UCSD-AML1 (cell line): ENCODE measurements around the gene DMBT1.
"Not testable (repeated sequence)": the region's sequence is repeated elsewhere in the genome, so short reads cannot be mapped to it uniquely, and the experiment has no call there.

Experiments used
- DNase-seq: peaks from one replicate; lab custom pipeline; 2025; ENCODE audit not compliant: unreplicated experiment; lab: John Stamatoyannopoulos, UW

Gene DMBT1

DNA sequence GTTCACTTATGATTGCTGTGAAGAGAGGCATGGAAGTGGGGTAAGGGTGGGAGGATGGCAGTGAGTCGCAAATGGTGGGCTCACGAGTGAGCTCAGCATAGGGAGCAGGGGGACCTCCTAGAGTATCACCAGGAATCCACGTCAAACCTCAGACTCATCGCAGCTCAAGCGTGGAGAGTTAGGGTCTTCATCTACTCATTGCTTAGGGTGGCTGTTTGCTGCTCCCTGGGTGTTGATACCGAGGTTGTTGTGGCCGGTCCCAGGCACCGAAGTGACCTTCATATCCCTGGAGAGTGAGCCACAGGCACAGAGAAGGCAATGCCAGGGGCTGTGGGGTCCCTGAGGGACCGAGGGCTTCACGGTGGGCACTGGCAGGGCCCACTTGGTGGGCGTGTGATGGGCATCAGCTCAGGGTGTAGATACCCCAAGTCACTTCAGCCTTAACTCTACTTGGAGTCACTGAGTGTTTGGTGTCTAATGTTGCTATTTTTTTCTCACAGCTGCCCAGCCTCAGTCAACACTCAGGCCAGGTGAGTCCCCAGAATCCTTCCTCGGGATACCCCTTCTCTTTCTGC is 16.8 kb downstream of the DMBT1 start:
- DNase-seq, result no peak

GRCh38 chr10:122586070-122586469 is 25.5 kb downstream of the DMBT1 start:
- not testable (repeated sequence) for DNase-seq

DNA sequence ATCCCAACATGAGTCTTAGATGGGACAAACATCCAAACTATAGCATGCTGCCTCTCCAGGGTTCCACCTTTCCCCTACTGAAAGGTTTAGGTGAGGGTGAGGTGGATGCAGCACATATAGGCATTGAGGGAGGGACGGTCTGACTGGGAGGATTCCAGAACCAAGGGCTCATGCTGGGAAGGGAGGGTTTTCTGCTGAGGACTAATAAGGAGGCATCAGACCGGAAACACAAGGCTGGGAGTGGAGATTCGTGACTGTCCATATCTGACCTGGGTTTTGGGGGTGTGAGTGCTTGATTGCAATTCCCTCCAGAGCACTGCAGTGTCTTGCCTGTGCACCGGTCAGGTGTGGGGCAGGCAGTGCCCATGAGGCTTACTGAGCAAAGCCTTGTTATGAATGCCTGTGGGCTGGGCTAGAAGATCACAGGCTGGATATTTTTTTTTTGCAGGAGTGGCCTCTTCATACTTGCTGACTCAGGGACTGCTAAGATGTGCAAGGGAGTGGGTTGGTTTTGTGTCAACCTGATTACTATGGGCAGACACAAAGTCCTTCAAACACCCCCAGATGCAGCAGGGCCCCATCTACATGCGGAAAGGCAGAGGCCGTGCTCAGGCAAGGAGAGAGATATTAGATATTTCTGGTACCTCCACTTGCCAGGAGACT is 26.7 kb downstream of the DMBT1 start:
- DNase-seq, result no peak

GRCh38 chr10:122588381-122588780 is 27.8 kb downstream of the DMBT1 start:
- no peak for DNase-seq

GRCh38 chr10:122590153-122590552 is 29.6 kb downstream of the DMBT1 start:
- DNase-seq, result no peak

GRCh38 chr10:122591736-122592135 is 31.2 kb downstream of the DMBT1 start:
- no peak for DNase-seq

DNA sequence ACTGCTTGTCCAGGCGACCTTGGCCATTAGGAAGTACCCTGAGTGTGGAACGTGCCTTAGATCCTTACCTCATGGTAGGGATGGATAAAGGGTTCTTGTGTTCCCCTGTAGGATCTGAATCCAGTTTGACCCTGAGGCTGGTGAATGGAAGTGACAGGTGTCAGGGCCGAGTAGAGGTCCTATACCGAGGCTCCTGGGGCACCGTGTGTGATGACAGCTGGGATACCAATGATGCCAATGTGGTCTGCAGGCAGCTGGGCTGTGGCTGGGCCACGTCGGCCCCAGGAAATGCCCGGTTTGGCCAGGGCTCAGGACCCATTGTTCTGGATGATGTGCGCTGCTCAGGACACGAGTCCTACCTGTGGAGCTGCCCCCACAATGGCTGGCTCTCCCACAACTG is 31.6 kb downstream of the DMBT1 start:
- DNase-seq, result no peak

- DNase-seq, result no peak
Measured at GRCh38 chr10:122617476-122618270, 57.1 kb downstream of the DMBT1 start.

DNA sequence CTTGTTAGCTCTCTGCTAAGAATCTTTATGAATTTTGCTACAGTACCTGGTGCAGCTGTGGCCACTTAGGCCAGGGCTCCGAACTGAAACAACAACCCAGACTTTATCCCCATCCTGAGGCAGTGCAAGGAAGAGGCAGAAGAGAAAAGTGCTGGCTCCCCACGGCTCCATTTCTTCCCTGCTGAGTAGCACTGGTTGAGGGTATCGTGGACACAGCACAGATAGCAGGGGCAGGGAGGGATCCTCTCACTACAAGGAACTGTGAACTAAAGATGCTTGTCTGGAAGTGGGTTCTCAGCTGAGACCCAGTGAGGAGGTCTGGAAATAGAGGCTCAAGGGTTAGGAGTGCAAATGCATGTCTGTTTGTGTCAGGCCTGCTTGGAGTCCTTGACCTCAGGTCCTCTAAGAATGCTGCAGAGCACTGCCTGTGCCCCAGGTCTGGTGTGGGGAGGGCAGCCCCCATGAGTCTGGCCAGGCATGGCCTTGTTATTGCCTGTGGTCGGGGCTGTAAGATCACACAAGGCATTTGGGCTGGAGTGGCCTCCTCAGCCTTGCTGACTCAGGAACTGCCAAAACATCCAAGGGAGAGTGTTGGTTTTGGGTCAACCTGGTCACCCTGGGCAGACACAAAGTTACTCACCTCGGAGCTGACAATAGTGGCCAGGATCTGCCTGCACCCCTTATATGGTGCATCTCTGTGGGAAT is 58.1 kb downstream of the DMBT1 start:
- no peak for DNase-seq

DNA sequence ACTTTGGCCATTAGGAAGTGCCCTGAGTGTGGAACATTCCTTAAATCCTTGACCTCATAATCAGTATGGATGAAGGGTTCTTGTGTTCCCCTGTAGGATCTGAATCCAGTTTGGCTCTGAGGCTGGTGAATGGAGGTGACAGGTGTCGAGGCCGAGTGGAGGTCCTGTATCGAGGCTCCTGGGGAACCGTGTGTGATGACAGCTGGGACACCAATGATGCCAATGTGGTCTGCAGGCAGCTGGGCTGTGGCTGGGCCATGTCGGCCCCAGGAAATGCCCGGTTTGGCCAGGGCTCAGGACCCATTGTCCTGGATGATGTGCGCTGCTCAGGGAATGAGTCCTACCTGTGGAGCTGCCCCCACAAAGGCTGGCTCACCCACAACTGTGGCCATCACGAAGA is 60.4 kb downstream of the DMBT1 start:
- DNase-seq, result not testable (repeated sequence)

DNA sequence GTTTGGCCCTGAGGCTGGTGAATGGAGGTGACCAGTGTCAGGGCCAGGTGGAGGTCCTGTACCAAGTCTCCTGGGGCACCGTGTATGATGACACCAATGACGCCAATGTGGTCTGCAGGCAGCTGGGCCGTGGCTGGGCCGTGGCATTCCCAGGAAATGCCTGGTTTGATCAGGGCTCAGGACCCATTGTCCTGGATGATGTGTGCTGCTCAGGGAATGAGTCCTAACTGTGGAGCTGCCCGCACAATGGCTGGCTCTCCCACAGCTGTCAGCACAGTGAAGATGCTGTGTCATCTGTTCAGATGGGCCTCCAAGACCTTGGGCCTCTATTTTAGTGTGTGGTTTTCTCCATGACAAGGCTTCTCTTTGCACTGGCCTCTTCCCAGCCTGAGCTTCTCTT is 64.0 kb downstream of the DMBT1 start:
- DNase-seq, result no peak

DNA sequence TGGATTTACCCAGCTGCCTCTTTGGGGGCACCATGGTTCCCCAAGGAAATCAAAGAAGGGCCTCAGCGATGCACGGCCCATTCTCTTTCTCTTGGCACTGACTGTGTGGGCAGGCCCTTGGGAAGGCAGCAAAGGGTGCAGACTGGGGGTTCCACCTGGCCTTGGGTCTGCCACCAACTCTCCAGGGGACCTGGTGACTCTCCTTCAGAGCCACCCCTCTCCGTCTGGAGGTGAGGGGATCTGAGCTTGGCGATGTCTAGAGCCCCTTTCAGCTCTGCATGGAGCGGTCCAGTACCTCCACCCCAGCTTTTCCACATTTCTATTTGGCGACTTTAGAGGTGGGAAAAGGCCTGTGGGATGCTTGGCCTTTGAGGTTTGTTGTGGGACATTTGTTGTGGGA is 70.0 kb downstream of the DMBT1 start:
- no peak for DNase-seq

GRCh38 chr10:122632031-122632430 is 71.5 kb downstream of the DMBT1 start:
- DNase-seq, result no peak

DNA sequence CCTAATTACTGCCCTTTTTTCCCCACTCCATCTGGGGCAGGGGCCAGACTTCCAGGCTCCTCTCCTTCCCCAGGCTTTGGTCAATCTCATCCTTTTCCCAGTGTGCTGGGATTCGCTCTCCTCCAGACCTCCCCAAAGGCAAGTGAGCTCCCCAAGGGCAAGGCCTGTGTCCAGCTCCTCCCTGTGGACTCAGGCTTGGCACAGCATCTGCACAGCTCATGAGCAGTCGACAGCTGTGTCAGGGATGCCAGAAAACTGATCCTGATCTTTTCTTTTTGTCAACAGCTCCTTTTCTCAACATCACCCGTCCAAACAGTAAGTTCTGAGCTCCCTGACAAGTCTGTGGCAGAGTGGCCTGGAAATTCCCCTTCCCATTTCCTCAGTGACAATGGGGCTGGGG is 72.0 kb downstream of the DMBT1 start:
- no peak for DNase-seq

DNA sequence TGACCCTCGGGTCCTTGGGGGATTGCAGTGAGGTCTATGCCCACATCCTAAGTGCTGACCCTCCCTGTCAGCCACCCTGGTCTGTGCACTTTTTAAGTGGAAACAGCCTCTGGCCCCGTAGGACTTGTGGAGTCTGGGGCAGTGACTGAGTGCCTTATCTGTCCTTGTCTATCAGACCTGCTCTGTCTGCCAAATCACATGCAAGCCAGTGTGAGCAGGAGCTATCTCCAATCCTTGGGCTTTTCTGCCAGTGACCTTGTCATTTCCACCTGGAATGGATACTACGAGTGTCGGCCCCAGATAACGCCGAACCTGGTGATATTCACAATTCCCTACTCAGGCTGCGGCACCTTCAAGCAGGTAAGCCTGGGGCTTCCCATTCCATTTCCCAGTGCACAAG is 76.4 kb downstream of the DMBT1 start:
- no peak for DNase-seq

GRCh38 chr10:122637376-122637775 is 76.8 kb downstream of the DMBT1 start:
- no peak for DNase-seq

GRCh38 chr10:122638106-122638505 is 77.6 kb downstream of the DMBT1 start:
- DNase-seq, result no peak

- no peak for DNase-seq
Measured at GRCh38 chr10:122639801-122640200, 79.2 kb downstream of the DMBT1 start.

- DNase-seq, result no peak
Measured at GRCh38 chr10:122640921-122641320, 80.4 kb downstream of the DMBT1 start.

DNA sequence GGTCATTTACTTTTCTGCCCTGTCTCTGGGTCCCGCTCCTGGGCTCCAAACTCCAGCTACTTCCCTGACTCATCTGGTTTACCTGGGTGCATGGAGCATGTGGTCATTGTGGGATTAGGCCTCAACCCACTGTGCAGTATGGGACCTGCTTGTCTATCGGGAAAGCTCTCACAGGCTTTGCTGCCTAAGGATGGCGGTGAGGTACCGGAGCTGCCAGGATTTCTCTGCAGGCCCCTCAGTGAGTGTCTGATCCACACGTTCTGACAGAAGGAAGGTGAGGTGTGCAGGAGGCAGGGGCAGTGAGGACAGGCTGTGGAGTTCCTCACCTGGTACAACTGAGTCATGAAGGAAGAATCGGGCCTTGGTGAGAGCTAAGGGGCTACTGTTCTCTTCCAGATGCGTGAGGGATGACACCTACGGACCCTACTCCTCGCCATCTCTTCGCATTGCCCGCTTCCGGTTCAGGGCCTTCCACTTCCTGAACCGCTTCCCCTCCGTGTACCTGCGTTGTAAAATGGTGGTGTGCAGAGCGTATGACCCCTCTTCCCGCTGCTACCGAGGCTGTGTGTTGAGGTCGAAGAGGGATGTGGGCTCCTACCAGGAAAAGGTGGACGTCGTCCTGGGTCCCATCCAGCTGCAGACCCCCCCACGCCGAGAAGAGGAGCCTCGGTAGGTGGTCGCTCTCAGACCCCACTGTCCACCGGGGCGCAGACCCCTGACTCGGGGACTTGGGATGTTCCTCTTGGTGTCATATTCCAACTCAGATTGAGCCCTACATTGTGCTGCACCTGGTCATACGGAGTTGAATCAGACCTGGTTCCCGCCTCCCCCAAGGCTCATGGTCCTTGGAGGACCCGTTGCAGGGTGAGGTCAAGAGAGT is 82.4 kb downstream of the DMBT1 start:
- no peak for DNase-seq
